Sigmoid colon (tissue), 7 donors: ENCODE measurements around the gene ARHGAP44. TPM values are rescaled to one million over a fixed set of nuclear protein-coding genes. Genes with fewer than 3 reads are reported as not detected.
"Not testable (repeated sequence)": the region's sequence is repeated elsewhere in the genome, so short reads cannot be mapped to it uniquely, and the experiment has no call there.

Experiments used
- DNase-seq: peaks from one replicate; pipeline ENCODE4 v3.0.0-alpha.2; 2019
- H3K27ac ChIP-seq, 4 donors: fragments of 200-600 bp; sonication (generic); one replicate each; pipeline ENCODE4 v1.5.1; 2016 to 2019; ENCODE audit warnings: mild to moderate bottlenecking in 1 of 4
- H3K27me3 ChIP-seq, 3 donors: fragments of 200-600 bp; sonication (generic); one replicate each; pipeline ENCODE4 v1.5.1; 2019; ENCODE audit warnings: mild to moderate bottlenecking in 1 of 3
- H3K36me3 ChIP-seq, 4 donors: fragments of 200-600 bp; sonication (generic); one replicate each; pipeline ENCODE4 v1.5.1; 2016 to 2019
- H3K4me1 ChIP-seq, 4 donors: fragments of 200-600 bp; sonication (generic); one replicate each; pipeline ENCODE4 v1.5.1; 2017 to 2019
- H3K4me3 ChIP-seq, 4 donors: fragments of 200-600 bp; sonication (generic); one replicate each; pipeline ENCODE4 v1.5.1; 2017 to 2019; ENCODE audit warnings: mild to moderate bottlenecking in 2 of 4, moderate library complexity in 1 of 4
- H3K9me3 ChIP-seq, 4 donors: fragments of 200-600 bp in 3 of 4; sonication (generic) in 3 of 4; one replicate each; pipeline versions ENCODE4 v1.5.1 to v1.6.1; 2013 to 2019
- CTCF ChIP-seq, 4 experiments: fragments of 450-650 bp in 3 of 4; fragments of 200-600 bp in 1 of 4; IDR thresholded peaks; one replicate each; pipeline ENCODE4 v1.5.1; 2016 to 2019; ENCODE audit warnings: antibody characterized with exemption in 4 of 4, mild to moderate bottlenecking in 3 of 4, moderate library complexity in 2 of 4
- EP300 ChIP-seq, 4 donors: sonication (generic); formaldehyde crosslinking; IDR thresholded peaks; one replicate each; pipeline ENCODE4 v1.6.1; 2017; ENCODE audit warnings: antibody characterized with exemption in 4 of 4
- POLR2A ChIP-seq, 2 donors: fragments of 450-650 bp; IDR thresholded peaks; one replicate each; pipeline ENCODE4 v1.6.1; 2016; ENCODE audit warnings: antibody characterized with exemption in 2 of 2, mild to moderate bottlenecking in 2 of 2, moderate library complexity in 2 of 2
- POLR2AphosphoS5 ChIP-seq, 4 donors: sonication (generic); formaldehyde crosslinking; IDR thresholded peaks; one replicate each; pipeline ENCODE4 v1.6.1; 2017; ENCODE audit warnings: antibody characterized with exemption in 4 of 4
- WGBS, 2 donors: extraction: QIAGEN DNeasy Blood & Tissue Kit; methylation state at CpG; one replicate each; pipeline ENCODE4 v1.1.7; 2013; 5-methylcytosine and 5-hydroxymethylcytosine counted together
- intact Hi-C: fragments of 100-400 bp; cut with DNase I; formaldehyde crosslinking; loops from one replicate; pipeline ENCODE4 v1.15.1; 2023
- polyA plus RNA-seq, 3 donors: library from polyadenylated mRNA; stranded (reverse); fragments of 200-250 nt; gene quantifications; one replicate each; pipeline ENCODE4 v1.2.3, GENCODE V29; 2013
- total RNA-seq, 4 donors: library from RNA; depleted of rRNA; stranded (reverse); fragments of >200 nt; gene quantifications; one replicate each; pipeline ENCODE4 v1.1.0, GENCODE V29; 2016
- donor health status: healthy with polysubstance abuse.
- donor health status: Bipolar disorder and iron deficiency.
- donor health status: healthy.

ARHGAP44 gene
- total and polyA plus RNA-seq, 7 donors = 2.6 to 23.8 (median 6.4) TPM

- no peaks in the 10 kb centered on the region for H3K36me3 ChIP-seq
- no peak for DNase-seq
- intact Hi-C loops = no loop called here
- no peaks in the 10 kb centered on the region for H3K9me3 ChIP-seq
- H3K4me1 ChIP-seq = no peaks in the 10 kb centered on the region
- TF ChIP-seq EP300 (IDR thresholded peaks at IDR 0.05) = no peak
- no peak for TF ChIP-seq POLR2AphosphoS5 (IDR thresholded peaks at IDR 0.05)
- TF ChIP-seq POLR2A (IDR thresholded peaks at IDR 0.05) = no peak
- no peak for TF ChIP-seq CTCF (IDR thresholded peaks at IDR 0.05)
- no peak overlapping the region for H3K27ac ChIP-seq
- H3K27me3 ChIP-seq = no peaks in the 10 kb centered on the region
- H3K4me3 ChIP-seq = no peak overlapping the region
- 74 to 75% methylated on average over 4 of the region's 4 CpGs for WGBS, 2 donors
Observed at GRCh38 chr17:12866244-12866643, 76.9 kb downstream of the ARHGAP44 start.

DNA sequence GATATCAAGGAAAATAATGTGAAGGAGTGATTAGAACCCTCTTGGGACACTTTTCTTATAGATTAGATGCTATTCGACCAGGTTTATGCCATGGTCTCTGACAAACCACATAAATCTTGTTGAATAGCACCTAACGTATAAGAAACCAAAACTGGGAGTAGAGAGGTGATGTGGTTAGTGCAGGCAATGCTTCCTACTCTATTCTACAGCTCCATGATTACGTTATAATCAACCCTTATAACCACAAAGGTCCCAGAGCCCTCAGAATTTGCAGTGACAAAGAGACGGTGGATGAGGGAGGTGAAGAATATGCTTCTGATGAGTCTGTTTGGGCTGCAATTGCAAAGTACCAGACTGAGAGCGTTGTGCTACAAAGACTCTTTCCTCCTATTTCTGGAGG, 78.4 kb downstream of the ARHGAP44 start:
- Histone ChIP-seq H3K27me3 (no peaks in the 10 kb centered on the region), H3K27ac (no peak overlapping the region), H3K4me1 (no peaks in the 10 kb centered on the region), H3K4me3 (no peak overlapping the region), H3K36me3 (no peaks in the 10 kb centered on the region), H3K9me3 (peaks cover 0 to 3% (median 0%) of the 10 kb centered on the region in 4 donors)
- DNase-seq = no peak
- 84 to 91% methylated on average over 5 of the region's 5 CpGs for WGBS, 2 donors
- intact Hi-C loops = no loop called here
- no peak for TF ChIP-seq POLR2A (IDR thresholded peaks at IDR 0.05)
- no peak for TF ChIP-seq POLR2AphosphoS5 (IDR thresholded peaks at IDR 0.05)
- TF ChIP-seq CTCF (IDR thresholded peaks at IDR 0.05) = no peak
- TF ChIP-seq EP300 (IDR thresholded peaks at IDR 0.05) = no peak

GRCh38 chr17:12873415-12874125, 84.3 kb downstream of the ARHGAP44 start:
- H3K9me3 ChIP-seq, H3K27me3 ChIP-seq, DNase-seq, H3K36me3 ChIP-seq, H3K27ac ChIP-seq, intact Hi-C loops, H3K4me3 ChIP-seq, H3K4me1 ChIP-seq: not testable (repeated sequence)
- 94 to 95% methylated on average over 7 of the region's 7 CpGs for WGBS, 2 donors

DNA sequence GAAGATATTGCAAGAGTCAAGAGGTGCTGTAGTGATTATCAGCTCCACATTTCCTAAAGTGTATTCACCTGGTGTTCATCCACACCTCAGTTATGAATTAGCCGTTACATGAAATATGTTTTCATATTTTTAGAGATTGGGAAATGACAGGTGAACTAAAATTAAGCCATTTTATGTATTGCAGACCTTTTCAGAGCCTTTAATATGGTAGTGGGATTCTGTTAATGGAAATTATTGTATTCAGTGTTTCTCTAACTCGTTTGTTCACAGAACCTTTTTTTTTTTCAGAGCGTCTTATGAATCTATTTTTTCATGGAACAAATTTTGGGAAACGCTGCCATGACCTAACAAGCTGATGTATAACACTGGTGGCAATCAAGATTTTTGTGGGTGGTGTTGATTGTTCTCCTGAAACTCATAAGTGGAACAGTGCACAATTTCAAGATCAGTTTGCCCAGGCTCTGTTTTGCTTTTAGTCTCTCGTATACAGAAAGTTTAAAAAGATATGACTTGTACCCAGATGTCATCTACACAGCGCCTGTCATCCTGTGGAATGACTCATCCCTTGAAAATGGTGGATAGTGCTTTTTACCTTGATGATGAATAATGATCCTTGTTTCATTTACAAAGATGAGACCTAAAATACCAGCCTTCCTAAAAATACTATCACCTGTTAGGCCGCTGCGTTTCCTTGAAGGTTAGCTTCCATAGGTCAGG, 88.8 kb downstream of the ARHGAP44 start:
- intact Hi-C loops = no loop called here
- 78% methylated on average over 8 of the region's 8 CpGs for WGBS, 2 donors
- Histone ChIP-seq H3K27me3 (no peaks in the 10 kb centered on the region), H3K4me1 (no peaks in the 10 kb centered on the region), H3K27ac (no peak overlapping the region), H3K36me3 (no peaks in the 10 kb centered on the region), H3K4me3 (no peak overlapping the region), H3K9me3 (no peaks in the 10 kb centered on the region)
- TF ChIP-seq CTCF (IDR thresholded peaks at IDR 0.05) (no peak), POLR2AphosphoS5 (IDR thresholded peaks at IDR 0.05) (no peak), EP300 (IDR thresholded peaks at IDR 0.05) (no peak), POLR2A (IDR thresholded peaks at IDR 0.05) (no peak)
- DNase-seq = no peak

- WGBS, 2 donors = 92 to 93% methylated on average over 5 of the region's 5 CpGs
- DNase-seq, intact Hi-C loops, H3K4me3 ChIP-seq, H3K36me3 ChIP-seq, H3K27me3 ChIP-seq, H3K9me3 ChIP-seq, H3K4me1 ChIP-seq, H3K27ac ChIP-seq: not testable (repeated sequence)
Observed at GRCh38 chr17:12879096-12879495, 89.8 kb downstream of the ARHGAP44 start.
